Natural killer cell (primary cell): ENCODE measurements around the gene CHIC2. TPM values are rescaled to one million over a fixed set of nuclear protein-coding genes. Genes with fewer than 3 reads are reported as not detected.

Experiments
- ATAC-seq, 3 donors: fragments of 150-1000 bp in 2 of 3; fragments of 200-7000 bp in 1 of 3; cut with Tn5 transposase; 1 replicate in 1 of 3; 2 replicates in 2 of 3; pipeline ENCODE4 v1.10.0; 2021; ENCODE audit warnings: mild to moderate bottlenecking in 2 of 3, moderate library complexity in 2 of 3
- DNase-seq, 2 donors: peaks; one replicate each; pipeline versions ENCODE4 v3.0.0 to v3.0.0-alpha.2; 2013 to 2021; ENCODE audit warnings: mixed read lengths in 1 of 2
- H3K27ac ChIP-seq: one replicate; pipeline ENCODE4 v1.5.1; 2013; ENCODE audit warnings: mild to moderate bottlenecking, low read length
- H3K27me3 ChIP-seq: one replicate; pipeline ENCODE4 v1.6.1; 2013; ENCODE audit warnings: low read length; ENCODE audit not compliant: control insufficient read depth, insufficient read depth
- H3K36me3 ChIP-seq: one replicate; pipeline ENCODE4 v1.6.1; 2013; ENCODE audit warnings: low read length; ENCODE audit not compliant: control insufficient read depth, insufficient read depth
- H3K4me1 ChIP-seq: one replicate; pipeline ENCODE4 v1.6.1; 2013; ENCODE audit warnings: low read length; ENCODE audit not compliant: control insufficient read depth, insufficient read depth
- H3K4me3 ChIP-seq: one replicate; pipeline ENCODE4 v1.5.1; 2013; ENCODE audit warnings: low read length
- H3K9me3 ChIP-seq: one replicate; pipeline ENCODE4 v1.6.1; 2013; ENCODE audit warnings: low read length; ENCODE audit not compliant: control insufficient read depth, insufficient read depth
- H3K27ac Mint-ChIP-seq, 2 donors: one replicate each; pipeline ENCODE4 v1.8.0; 2022; ENCODE audit warnings: mild to moderate bottlenecking in 2 of 2, mixed read lengths in 2 of 2, moderate library complexity in 1 of 2
- H3K27me3 Mint-ChIP-seq, 2 donors: one replicate each; pipeline ENCODE4 v1.8.0; 2022; ENCODE audit warnings: low read depth in 2 of 2, mixed read lengths in 2 of 2
- H3K36me3 Mint-ChIP-seq: one replicate; pipeline ENCODE4 v1.8.0; 2022; ENCODE audit warnings: mixed read lengths
- H3K4me1 Mint-ChIP-seq, 2 donors: one replicate each; pipeline ENCODE4 v1.8.0; 2022; ENCODE audit warnings: mixed read lengths in 2 of 2
- H3K4me3 Mint-ChIP-seq: one replicate; pipeline ENCODE4 v1.8.0; 2022; ENCODE audit warnings: mild to moderate bottlenecking, moderate library complexity, mixed read lengths
- H3K9me3 Mint-ChIP-seq, 2 donors: one replicate each; pipeline ENCODE4 v1.8.0; 2022; ENCODE audit warnings: mixed read lengths in 2 of 2
- CTCF ChIP-seq: fragments of 200-600 bp; IDR thresholded peaks from one replicate; pipeline ENCODE4 v1.8.0; 2022; ENCODE audit warnings: antibody characterized with exemption
- WGBS: methylation state at CpG from one replicate; pipeline ENCODE4 v1.1.7; 2013; ENCODE audit warnings: missing lambda C conversion rate; ENCODE audit not compliant: insufficient coverage; 5-methylcytosine and 5-hydroxymethylcytosine counted together
- intact Hi-C: fragments of 100-400 bp; cut with micrococcal nuclease; formaldehyde crosslinking; loops from one replicate; pipeline ENCODE4 v1.14.2; 2022
- total RNA-seq, 4 donors: library from RNA; stranded (reverse); fragments of 120-200 nt in 1 of 4; gene quantifications; one replicate each; pipeline versions ENCODE4 v1.2.3 to v1.2.4, GENCODE V29; 2013 to 2022

The CHIC2 gene
- total RNA-seq, 3 donors from 2014 or later (not counting 1 experiment from before 2014, with no cell fraction given) = 62.0 to 85.0 (median 79.7) TPM

GRCh38 chr4:54061873-54062272 lies 2.5 kb downstream of the CHIC2 start:
- Mint-ChIP-seq H3K27me3 (no peaks in the 10 kb centered on the region), H3K4me3 (peak overlapping the region; percentile 77), H3K27ac (peak overlapping the region; percentile 96 to 97), H3K9me3 (no peaks in the 10 kb centered on the region), H3K4me1 (peaks cover 73 to 75% of the 10 kb centered on the region in 2 donors), H3K36me3 (no peaks in the 10 kb centered on the region)
- Histone ChIP-seq H3K4me3 (no peak overlapping the region), H3K9me3 (no peaks in the 10 kb centered on the region), H3K27ac (no peak overlapping the region), H3K36me3 (peaks cover 2% of the 10 kb centered on the region), H3K27me3 (no peaks in the 10 kb centered on the region), H3K4me1 (peaks cover 7% of the 10 kb centered on the region)
- intact Hi-C loops = loop anchor here (5.0 kb wide), 2 partner anchors 685 to 1485 kb away; partner anchors contain the start of genes CLOCK and FIP1L1
- no peak for ATAC-seq
- no peak for TF ChIP-seq CTCF
- no CpG with 5 or more reads among the region's 1 CpG for WGBS
- DNase-seq = no peak

- Histone ChIP-seq H3K27me3 (no peaks in the 10 kb centered on the region), H3K36me3 (peaks cover 2% of the 10 kb centered on the region), H3K4me1 (peaks cover 7% of the 10 kb centered on the region), H3K4me3 (no peak overlapping the region), H3K9me3 (no peaks in the 10 kb centered on the region), H3K27ac (no peak overlapping the region)
- no CpG with 5 or more reads among the region's 3 CpGs for WGBS
- no peak for TF ChIP-seq CTCF
- H3K27me3 Mint-ChIP-seq = no peaks in the 10 kb centered on the region
- ATAC-seq (no peak), DNase-seq (no peak)
- H3K27ac Mint-ChIP-seq = peak overlapping the region; percentile 96 to 97
- H3K4me3 Mint-ChIP-seq = peak overlapping the region; percentile 77
- intact Hi-C loops = loop anchor here (5.0 kb wide), 2 partner anchors 684 to 1486 kb away; partner anchors contain the start of genes CLOCK and FIP1L1
- no peaks in the 10 kb centered on the region for H3K36me3 Mint-ChIP-seq
- peaks cover 80 to 82% of the 10 kb centered on the region in 2 donors for H3K4me1 Mint-ChIP-seq
- no peaks in the 10 kb centered on the region for H3K9me3 Mint-ChIP-seq
Measured at GRCh38 chr4:54061067-54061466, 3.3 kb downstream of the CHIC2 start.

GRCh38 chr4:54060116-54060515 lies 4.3 kb downstream of the CHIC2 start:
- WGBS = no CpG with 5 or more reads among the region's 2 CpGs
- Mint-ChIP-seq H3K27me3 (no peaks in the 10 kb centered on the region), H3K4me1 (peaks cover 78 to 80% of the 10 kb centered on the region in 2 donors), H3K36me3 (no peaks in the 10 kb centered on the region), H3K9me3 (no peaks in the 10 kb centered on the region), H3K4me3 (peak overlapping the region; percentile 40), H3K27ac (peak overlapping the region in 1 of 2 donors; percentile 97)
- ATAC-seq = no peak
- Histone ChIP-seq H3K27ac (no peak overlapping the region), H3K36me3 (peaks cover 2% of the 10 kb centered on the region), H3K27me3 (no peaks in the 10 kb centered on the region), H3K9me3 (no peaks in the 10 kb centered on the region), H3K4me1 (peaks cover 7% of the 10 kb centered on the region), H3K4me3 (no peak overlapping the region)
- no peak for TF ChIP-seq CTCF
- intact Hi-C loops = loop anchor here (5.0 kb wide), 2 partner anchors 683 to 1487 kb away; partner anchors contain the start of genes CLOCK and FIP1L1
- no peak for DNase-seq

- peak in 1 of 2 donors; percentile 49 for DNase-seq
- Histone ChIP-seq H3K4me3 (no peak overlapping the region), H3K27me3 (no peaks in the 10 kb centered on the region), H3K9me3 (no peaks in the 10 kb centered on the region), H3K27ac (no peak overlapping the region), H3K4me1 (peaks cover 12% of the 10 kb centered on the region), H3K36me3 (peaks cover 2% of the 10 kb centered on the region)
- WGBS = 0% methylated on average over 1 of the region's 3 CpGs
- peak; percentile 37 to 53 (median 52) for ATAC-seq
- peak overlapping the region; percentile 84 for H3K4me3 Mint-ChIP-seq
- H3K9me3 Mint-ChIP-seq = no peaks in the 10 kb centered on the region
- H3K27me3 Mint-ChIP-seq = no peaks in the 10 kb centered on the region
- no peak for TF ChIP-seq CTCF
- no peaks in the 10 kb centered on the region for H3K36me3 Mint-ChIP-seq
- intact Hi-C loops = no loop called here
- H3K4me1 Mint-ChIP-seq = peaks cover 80 to 81% of the 10 kb centered on the region in 2 donors
- peak overlapping the region; percentile 88 to 97 for H3K27ac Mint-ChIP-seq
Measured at GRCh38 chr4:54058171-54058570, 6.2 kb downstream of the CHIC2 start.
